HepG2 (cell line): ENCODE results near the gene TMIGD2. TPM values are rescaled to one million over a fixed set of nuclear protein-coding genes. Genes with fewer than 3 reads are reported as not detected.

Experiments
- DPF2 ChIP-seq: sonication (generic); formaldehyde crosslinking; IDR thresholded peaks from 2 replicates; pipeline ENCODE4 v1.4.0; 2020; ENCODE audit warnings: mild to moderate bottlenecking, low read depth, missing genetic modification reagents, borderline replicate concordance
- JDP2 ChIP-seq: sonication (generic); formaldehyde crosslinking; IDR thresholded peaks from 2 replicates; pipeline ENCODE4 v1.8.1; 2022; ENCODE audit warnings: missing genetic modification reagents, borderline replicate concordance
- KLF15 ChIP-seq: sonication (generic); formaldehyde crosslinking; IDR thresholded peaks from 2 replicates; pipeline ENCODE4 v1.8.1; 2023; ENCODE audit warnings: borderline replicate concordance, mild to moderate bottlenecking, inconsistent platforms, missing genetic modification reagents, mixed read lengths
- KLF16 ChIP-seq, 2 experiments: sonication (generic) in 1 of 2; formaldehyde crosslinking in 1 of 2; IDR thresholded peaks; 2 replicates each; pipeline versions ENCODE4 v1.6.1 to v1.8.0; 2016 to 2023; ENCODE audit warnings: missing genetic modification reagents in 2 of 2, missing compliant biosample characterization in 1 of 2
- MLXIP ChIP-seq: sonication (generic); formaldehyde crosslinking; IDR thresholded peaks from 2 replicates; pipeline ENCODE4 v1.9.0; 2021; ENCODE audit warnings: missing genetic modification reagents, borderline replicate concordance
- RXRB ChIP-seq: IDR thresholded peaks from 2 replicates; pipeline ENCODE4 v1.6.1; 2016; ENCODE audit warnings: borderline replicate concordance, missing genetic modification reagents, missing compliant biosample characterization
- SYNCRIP ChIP-seq: fragments of 200-400 bp; formaldehyde crosslinking; IDR thresholded peaks from 2 replicates; pipeline ENCODE4 v1.6.1; 2018; ENCODE audit warnings: mild to moderate bottlenecking, low read depth, low read length; ENCODE audit not compliant: insufficient read depth
- U2AF1 ChIP-seq: fragments of 200-400 bp; formaldehyde crosslinking; optimal IDR thresholded peaks from 2 replicates; pipeline ENCODE3; 2017; ENCODE audit warnings: mild to moderate bottlenecking, low read depth, low read length
- ZFP90 ChIP-seq: sonication (generic); formaldehyde crosslinking; IDR thresholded peaks from 2 replicates; pipeline ENCODE4 v1.8.0; 2022; ENCODE audit warnings: missing genetic modification reagents, mild to moderate bottlenecking, inconsistent platforms, borderline replicate concordance
- ZNF276 ChIP-seq: sonication (generic); formaldehyde crosslinking; IDR thresholded peaks from 2 replicates; pipeline ENCODE4 v1.4.0; 2020; ENCODE audit warnings: mild to moderate bottlenecking, low read depth, missing genetic modification reagents
- ZNF280D ChIP-seq: sonication (generic); formaldehyde crosslinking; IDR thresholded peaks from 2 replicates; pipeline ENCODE4 v1.5.1; 2020; ENCODE audit warnings: mild to moderate bottlenecking, missing genetic modification reagents
- ZNF333 ChIP-seq: sonication (generic); formaldehyde crosslinking; IDR thresholded peaks from 2 replicates; pipeline ENCODE4 v1.4.0; 2020; ENCODE audit warnings: mild to moderate bottlenecking, missing genetic modification reagents, borderline replicate concordance
- ZNF543 ChIP-seq: sonication (generic); formaldehyde crosslinking; IDR thresholded peaks from 2 replicates; pipeline ENCODE4 v1.4.0; 2020; ENCODE audit warnings: mild to moderate bottlenecking, missing genetic modification reagents
- polyA plus RNA-seq, 8 experiments: library from polyadenylated mRNA; depleted of rRNA in 3 of 8; stranded (reverse) in 7 of 8; unstranded in 1 of 8; fragments of >200 nt; fragmentation: Illumina TruSeq in 4 of 8; extraction: Trizol in 4 of 8; gene quantifications; 2 replicates each; pipeline versions ENCODE4 v1.2.1 to v1.2.3, GENCODE V29; 2011 to 2016; ENCODE audit warnings: low read depth in 4 of 8, missing spikeins in 1 of 8, mixed read lengths in 1 of 8; ENCODE audit not compliant: insufficient read depth in 1 of 8
- total RNA-seq, 5 experiments: library from RNA; depleted of rRNA; stranded (reverse); fragments of >200 nt; fragmentation: Illumina TruSeq; extraction: Trizol; gene quantifications; 2 replicates each; pipeline ENCODE4 v1.2.3, GENCODE V29; 2016; ENCODE audit warnings: low read depth in 1 of 5

The TMIGD2 gene
- total and polyA plus RNA-seq, 2 of the 13 experiments (the other 11 are each of a cell fraction or from before 2014, with no cell fraction given): 0.11 to 1.0 TPM

- TF ChIP-seq ZNF276 (CRISPR knock-in tag) (0 out of 2 replicates have a peak, but pooled peaks have one; percentile 20), U2AF1 (no peak), DPF2 (CRISPR knock-in tag) (peak; percentile 89; the same call in 1 of the 2 replicates), ZFP90 (CRISPR knock-in tag) (peak; percentile 41; the same call in 1 of the 2 replicates), MLXIP (CRISPR knock-in tag) (peak; percentile 12; the same call in 1 of the 2 replicates), KLF15 (CRISPR knock-in tag) (no peak), RXRB (CRISPR knock-in tag) (peak; percentile 95), JDP2 (CRISPR knock-in tag) (no peak), ZNF333 (no peak), ZNF280D (CRISPR knock-in tag) (peak; percentile 88), KLF16 (CRISPR knock-in tag; IDR thresholded peaks at IDR 0.05) (peak in 1 of 2 experiments; percentile 87; a peak in 2 of 4 replicates), ZNF543 (CRISPR knock-in tag) (no peak), SYNCRIP (no peak)
Observed at GRCh38 chr19:4310247-4311121, 8.3 kb upstream of the TMIGD2 start (continued).
